Measurements from ENCODE around the gene TIMM17A.
"Not testable (repeated sequence)": the region's sequence is repeated elsewhere in the genome, so short reads cannot be mapped to it uniquely, and the experiment has no call there.

Gene TIMM17A

GRCh38 chr1:201939574-201939973 is 15.7 kb upstream of the TIMM17A start:
- DNase-seq (ENCODE audit: insufficient read length, low spot score): no peak

GRCh38 chr1:201940316-201940715 is 15.0 kb upstream of the TIMM17A start:
- not testable (repeated sequence) for FAIRE-seq; DNase-seq (ENCODE audit: insufficient read length, low spot score)

More at GRCh38 chr1:201939574-201939973, 15.7 kb upstream of the TIMM17A start:
- FAIRE-seq: peak; percentile 16

- DNase-seq (ENCODE audit: insufficient read length, low spot score) (no peak), FAIRE-seq (no peak)
These were observed 13.7 kb upstream of the TIMM17A start for GRCh38 chr1:201941420-201942128.

GRCh38 chr1:201942129-201942495 is 13.2 kb upstream of the TIMM17A start:
- FAIRE-seq: no peak

GRCh38 chr1:201944002-201944401 is 11.3 kb upstream of the TIMM17A start:
- DNase-seq (ENCODE audit: insufficient read length, low spot score): no peak
- no peak for FAIRE-seq

More at GRCh38 chr1:201942129-201942495, 13.2 kb upstream of the TIMM17A start:
- DNase-seq (ENCODE audit: insufficient read length, low spot score): no peak

- DNase-seq (ENCODE audit: insufficient read length, low spot score) (no peak), FAIRE-seq (no peak)
These were observed 10.7 kb upstream of the TIMM17A start for GRCh38 chr1:201944639-201945038.

GRCh38 chr1:201945157-201945556 is 10.1 kb upstream of the TIMM17A start:
- FAIRE-seq (no peak), DNase-seq (ENCODE audit: insufficient read length, low spot score) (no peak)

GRCh38 chr1:201945863-201946223 is 9.5 kb upstream of the TIMM17A start:
- no peak for FAIRE-seq

GRCh38 chr1:201946224-201946908 is 8.9 kb upstream of the TIMM17A start, which contains the start of gene LMOD1:
TSS of gene LMOD1 (minus strand) at chr1:201946548. CDS start at chr1:201946340, 208 bp downstream.
- DNase-seq (ENCODE audit: insufficient read length, low spot score): peak; percentile 86
- FAIRE-seq: peak; percentile 95

More at GRCh38 chr1:201945863-201946223, 9.5 kb upstream of the TIMM17A start:
- DNase-seq (ENCODE audit: insufficient read length, low spot score): no peak

- DNase-seq (ENCODE audit: insufficient read length, low spot score): no peak
- no peak for FAIRE-seq
These were observed 7.7 kb upstream of the TIMM17A start for GRCh38 chr1:201947697-201948008.

GRCh38 chr1:201949491-201949890 is 5.8 kb upstream of the TIMM17A start:
- no peak for DNase-seq (ENCODE audit: insufficient read length, low spot score)
- no peak for FAIRE-seq

- DNase-seq (ENCODE audit: insufficient read length, low spot score) (no peak), FAIRE-seq (no peak)
These were observed 867 bp upstream of the TIMM17A start for GRCh38 chr1:201954263-201955008.

- DNase-seq (ENCODE audit: insufficient read length, low spot score) (no peak), FAIRE-seq (no peak)
These were observed 433 bp downstream of the TIMM17A start for GRCh38 chr1:201955729-201956143.

- DNase-seq (ENCODE audit: insufficient read length, low spot score) (no peak), FAIRE-seq (no peak)
These were observed 3.0 kb downstream of the TIMM17A start for GRCh38 chr1:201958348-201958747.

- FAIRE-seq; DNase-seq (ENCODE audit: insufficient read length, low spot score): not testable (repeated sequence)
These were observed 7.1 kb downstream of the TIMM17A start for GRCh38 chr1:201962382-201962781.

- DNase-seq (ENCODE audit: insufficient read length, low spot score): no peak
- no peak for FAIRE-seq
These were observed 9.0 kb downstream of the TIMM17A start for GRCh38 chr1:201964261-201964660.

- DNase-seq (ENCODE audit: insufficient read length, low spot score) (no peak), FAIRE-seq (no peak)
These were observed 10.9 kb downstream of the TIMM17A start for GRCh38 chr1:201966171-201966570.

- DNase-seq (ENCODE audit: insufficient read length, low spot score): no peak
- FAIRE-seq: no peak
These were observed 13.1 kb downstream of the TIMM17A start for GRCh38 chr1:201968202-201968925.

- DNase-seq (ENCODE audit: insufficient read length, low spot score): no peak
- no peak for FAIRE-seq
These were observed 15.2 kb downstream of the TIMM17A start for GRCh38 chr1:201970334-201971159.

GRCh38 chr1:201982082-201982622 is 26.8 kb downstream of the TIMM17A start:
- FAIRE-seq: peak; percentile 46
- peak; percentile 83 for DNase-seq (ENCODE audit: insufficient read length, low spot score)
